GM20000 (cell line): ENCODE data around the gene MAST4.

Experiments used
- DNase-seq: peaks from one replicate; pipeline ENCODE4 v3.0.0; 2012; ENCODE audit warnings: low spot score
- CTCF ChIP-seq: IDR thresholded peaks from 2 replicates; pipeline ENCODE4 v1.5.1; 2012; ENCODE audit warnings: mild to moderate bottlenecking, control low read depth; ENCODE audit errors: extremely low read depth, missing control alignments

Gene MAST4

GRCh38 chr5:66864240-66864884 lies 268.2 kb downstream of the MAST4 start:
- TF ChIP-seq CTCF, result peak; percentile 54
- peak; percentile 20 for DNase-seq

- no peak for DNase-seq
- TF ChIP-seq CTCF, result no peak
Observed at GRCh38 chr5:66867618-66868322, 271.6 kb downstream of the MAST4 start.

- TF ChIP-seq CTCF, result no peak
- no peak for DNase-seq
Observed at GRCh38 chr5:66869347-66869746, 273.2 kb downstream of the MAST4 start.

DNA sequence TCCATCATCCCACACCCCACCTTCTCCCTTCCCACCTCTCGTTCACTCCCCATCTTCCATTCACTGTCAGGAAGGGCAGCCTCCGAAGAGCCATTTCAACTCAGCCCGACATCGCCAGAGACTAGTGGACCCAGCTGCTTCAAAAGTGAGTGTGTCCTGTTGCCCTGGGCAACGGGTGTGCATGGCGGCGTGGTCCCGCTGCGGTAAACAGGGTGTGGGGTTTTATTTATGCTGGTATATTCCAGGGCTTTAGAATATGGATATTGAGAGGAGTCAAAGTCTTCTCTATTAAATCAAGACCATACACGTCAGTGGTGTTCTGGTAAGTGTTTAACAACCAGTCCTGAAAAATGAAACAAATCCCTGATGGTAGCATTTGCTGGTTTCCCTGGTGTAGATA lies 274.5 kb downstream of the MAST4 start:
- DNase-seq, result no peak
- no peak for TF ChIP-seq CTCF

DNA sequence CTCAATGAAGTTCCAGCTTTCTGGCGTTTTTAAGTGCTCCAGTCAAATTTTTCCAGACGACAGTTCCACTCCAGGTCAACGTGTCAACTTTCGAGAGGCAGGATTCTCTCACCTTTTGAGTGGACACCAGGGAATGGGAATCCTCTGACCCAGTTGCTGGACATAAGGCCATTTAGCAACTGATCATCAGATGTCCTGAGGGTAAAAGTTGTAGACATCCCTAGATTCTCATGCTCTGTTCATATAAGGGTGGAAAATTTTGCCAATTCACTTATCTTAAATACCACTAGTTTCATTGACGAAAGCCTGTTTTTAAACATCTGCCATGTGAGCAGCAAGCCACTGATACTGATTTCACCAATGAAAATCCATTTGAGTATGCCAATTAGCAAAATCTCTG lies 275.5 kb downstream of the MAST4 start:
- TF ChIP-seq CTCF, result no peak
- no peak for DNase-seq

DNA sequence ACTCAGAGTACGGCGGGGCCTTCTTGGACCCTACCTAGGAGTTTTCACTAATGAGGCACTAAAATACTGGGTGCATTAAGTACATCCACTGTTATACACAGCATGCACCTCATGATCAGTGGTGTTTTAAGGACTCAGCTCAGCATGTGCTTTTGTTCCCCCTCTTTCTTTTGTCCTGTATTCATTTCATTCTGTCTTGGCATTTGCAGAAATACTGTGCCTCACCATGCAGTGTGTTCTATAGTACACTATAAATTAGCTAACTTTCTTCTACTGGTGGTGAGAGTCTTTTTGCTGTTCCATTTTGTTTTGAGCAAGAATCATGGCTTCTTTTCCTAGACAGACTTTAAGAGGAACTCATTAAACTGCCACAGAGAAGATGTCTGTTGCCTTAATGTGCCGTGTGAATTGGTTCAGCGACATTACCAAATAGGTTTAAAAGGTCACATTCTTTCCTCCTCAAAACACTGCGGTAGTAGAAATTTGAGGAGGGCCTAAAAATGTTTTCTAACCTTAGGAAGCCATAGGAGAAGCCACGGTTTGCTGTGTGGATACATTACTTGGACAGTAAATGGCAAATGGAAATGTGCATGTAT lies 276.6 kb downstream of the MAST4 start:
- TF ChIP-seq CTCF, result no peak
- no peak for DNase-seq

DNA sequence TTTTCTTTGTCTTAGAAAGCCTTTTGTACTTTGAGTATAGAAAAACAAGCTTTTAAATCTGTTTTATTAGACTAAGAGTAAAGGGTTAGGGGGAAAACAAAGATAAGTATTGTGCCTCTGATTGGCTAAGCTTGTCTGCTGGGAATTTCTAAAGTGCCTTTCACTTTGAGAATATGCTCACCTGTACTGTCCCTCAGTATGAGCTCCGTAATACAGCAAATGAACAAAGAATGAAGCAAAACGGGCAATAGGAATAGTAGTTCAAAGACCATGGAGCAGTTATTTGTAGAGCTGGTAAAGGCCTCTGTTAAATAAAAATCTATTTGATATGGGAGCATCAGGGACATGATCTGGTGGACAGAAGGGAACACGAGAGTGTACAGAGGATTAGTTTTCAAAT lies 277.8 kb downstream of the MAST4 start:
- no peak for DNase-seq
- no peak for TF ChIP-seq CTCF
